CD4-positive, alpha-beta T cell (primary cell): ENCODE results near the gene HEPACAM. TPM values are rescaled to one million over a fixed set of nuclear protein-coding genes. Genes with fewer than 3 reads are reported as not detected.

Source experiments
- ATAC-seq: fragments of 200-7000 bp; cut with Tn5 transposase; one replicate; pipeline ENCODE4 v1.10.0; 2022; ENCODE audit warnings: mild to moderate bottlenecking; ENCODE audit not compliant: poor library complexity
- CTCF ChIA-PET: fragments of 350-600 bp; sonication (Branson Sonifier 250); formaldehyde crosslinking; loops from one replicate; lab custom pipeline; 2021; ENCODE audit warnings: antibody characterized with exemption, inconsistent platforms; lab: Charles Lee
- POLR2A ChIA-PET: fragments of 350-600 bp; sonication (Branson Sonifier 250); formaldehyde crosslinking; loops from one replicate; lab custom pipeline; 2021; ENCODE audit warnings: antibody characterized with exemption, inconsistent platforms; lab: Charles Lee
- DNase-seq, 14 experiments: peaks; one replicate each; pipeline ENCODE4 v3.0.0-alpha.2; 2013 to 2020; ENCODE audit warnings: mixed read lengths in 2 of 14
- H3K27ac ChIP-seq, 2 donors: one replicate each; pipeline versions ENCODE4 v1.5.1 to v1.7.0; 2013; ENCODE audit warnings: low read length in 2 of 2, low read depth in 1 of 2, mild to moderate bottlenecking in 1 of 2
- H3K27me3 ChIP-seq, 2 experiments: 1 replicate in 1 of 2; 2 replicates in 1 of 2; pipeline versions ENCODE4 v1.6.1 to v1.7.0; 2013; ENCODE audit warnings: low read length in 2 of 2, control low read depth in 1 of 2, mild to moderate bottlenecking in 1 of 2, moderate library complexity in 1 of 2; ENCODE audit not compliant: insufficient read depth in 2 of 2, control insufficient read depth in 1 of 2
- H3K36me3 ChIP-seq: one replicate; pipeline ENCODE4 v1.6.1; 2013; ENCODE audit warnings: low read length, control low read depth; ENCODE audit not compliant: insufficient read depth
- H3K4me1 ChIP-seq: one replicate; pipeline ENCODE4 v1.6.1; 2013; ENCODE audit warnings: low read length, control low read depth; ENCODE audit not compliant: insufficient read depth
- H3K4me3 ChIP-seq: one replicate; pipeline ENCODE4 v1.5.1; 2013; ENCODE audit warnings: mild to moderate bottlenecking, low read length, moderate library complexity
- H3K9me3 ChIP-seq, 2 experiments: 1 replicate in 1 of 2; 2 replicates in 1 of 2; pipeline versions ENCODE4 v1.6.1 to v1.7.0; 2013; ENCODE audit warnings: low read length in 2 of 2, mild to moderate bottlenecking in 2 of 2, control low read depth in 1 of 2, moderate library complexity in 1 of 2; ENCODE audit not compliant: control insufficient read depth in 1 of 2, insufficient read depth in 1 of 2
- H3K27ac Mint-ChIP-seq: one replicate; pipeline ENCODE4 v1.8.0; 2020; ENCODE audit warnings: mixed read lengths
- H3K27me3 Mint-ChIP-seq: one replicate; pipeline ENCODE4 v1.8.0; 2021; ENCODE audit warnings: mixed read lengths
- H3K36me3 Mint-ChIP-seq: one replicate; pipeline ENCODE4 v1.8.0; 2021; ENCODE audit warnings: low read depth, mixed read lengths
- H3K4me1 Mint-ChIP-seq: one replicate; pipeline ENCODE4 v1.8.0; 2021; ENCODE audit warnings: low read depth, mixed read lengths
- H3K4me3 Mint-ChIP-seq: one replicate; pipeline ENCODE4 v1.8.0; 2020; ENCODE audit warnings: mild to moderate bottlenecking, mixed read lengths
- H3K9me3 Mint-ChIP-seq: one replicate; pipeline ENCODE4 v1.8.0; 2020; ENCODE audit warnings: mixed read lengths
- CTCF ChIP-seq: fragments of 200-600 bp; IDR thresholded peaks from one replicate; pipeline ENCODE4 v1.8.0; 2022; ENCODE audit warnings: antibody characterized with exemption, mild to moderate bottlenecking
- intact Hi-C, 2 experiments: fragments of 100-400 bp; cut with DNase I in 1 of 2; cut with micrococcal nuclease in 1 of 2; formaldehyde crosslinking; loops; one replicate each; pipeline versions ENCODE4 v1.15.1 to v1.9.0; 2023 to 2025; cut with DNase I, micrococcal nuclease
- total RNA-seq, 174 experiments: library from RNA in 2 of 174; stranded (reverse) in 2 of 174; gene quantifications; one replicate each; pipeline ENCODE4 v1.2.3 and lab custom pipeline; 2021 to 2026

Gene HEPACAM
- total RNA-seq, 2 experiments from 2014 or later = not detected

- ATAC-seq = peak; percentile 55
Measured at GRCh38 chr11:124943741-124944140, 7.9 kb upstream of the HEPACAM start.

DNA sequence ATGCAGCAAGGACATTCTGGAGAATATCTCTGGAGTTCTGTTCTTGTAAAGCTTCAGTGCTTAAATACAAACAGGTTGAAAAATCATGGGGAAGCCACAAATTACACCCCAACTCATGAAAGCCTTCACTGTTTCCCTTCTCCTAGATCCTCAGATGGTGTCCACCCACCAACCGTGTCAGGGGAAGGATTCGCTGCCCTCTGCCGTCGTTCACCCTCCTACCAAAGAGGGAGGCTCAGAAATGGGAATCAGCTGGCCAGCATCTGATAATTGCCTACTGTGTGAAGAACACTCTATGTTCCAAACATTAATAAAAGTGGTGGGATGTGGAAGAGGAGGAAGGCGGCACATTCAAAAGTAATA is 7.4 kb upstream of the HEPACAM start:
- Mint-ChIP-seq H3K9me3 (no peaks in the 10 kb centered on the region), H3K27me3 (no peaks in the 10 kb centered on the region), H3K27ac (peak overlapping the region; percentile 25), H3K4me1 (peaks cover 24% of the 10 kb centered on the region), H3K4me3 (no peak overlapping the region), H3K36me3 (no peaks in the 10 kb centered on the region)
- no peak overlapping the region for H3K4me3 ChIP-seq
- CTCF ChIA-PET = no interaction called here
- H3K36me3 ChIP-seq = no peaks in the 10 kb centered on the region
- intact Hi-C loops = loop anchor here in 1 of 2 experiments (5.0 kb wide), 1 partner anchor 61 kb away; no protein-coding TSS in a partner anchor
- H3K9me3 ChIP-seq = no peaks in the 10 kb centered on the region
- no peak for ATAC-seq
- H3K27ac ChIP-seq = no peak overlapping the region
- no peak for TF ChIP-seq CTCF
- H3K4me1 ChIP-seq = peaks cover 9% of the 10 kb centered on the region
- H3K27me3 ChIP-seq = no peaks in the 10 kb centered on the region
- DNase-seq = no peak
- POLR2A ChIA-PET = interaction anchor here (1.7 kb wide), 1 partner anchor 10 kb away, joined by 8 read pairs; the partner anchor contains the start of gene CCDC15

More at GRCh38 chr11:124943741-124944140, 7.9 kb upstream of the HEPACAM start:
- Mint-ChIP-seq H3K9me3 (no peaks in the 10 kb centered on the region), H3K27ac (peak overlapping the region; percentile 25), H3K27me3 (no peaks in the 10 kb centered on the region), H3K4me3 (no peak overlapping the region), H3K4me1 (peaks cover 29% of the 10 kb centered on the region), H3K36me3 (no peaks in the 10 kb centered on the region)
- H3K4me1 ChIP-seq = peaks cover 9% of the 10 kb centered on the region
- POLR2A ChIA-PET = interaction anchor here (1.7 kb wide), 1 partner anchor 10 kb away, joined by 8 read pairs; the partner anchor contains the start of gene CCDC15
- no peak overlapping the region for H3K4me3 ChIP-seq
- TF ChIP-seq CTCF = no peak
- H3K9me3 ChIP-seq = no peaks in the 10 kb centered on the region
- no peak overlapping the region for H3K27ac ChIP-seq
- intact Hi-C loops = loop anchor here in 1 of 2 experiments (5.0 kb wide), 1 partner anchor 61 kb away; no protein-coding TSS in a partner anchor
- no peak for DNase-seq
- CTCF ChIA-PET = interaction anchor here (1.0 kb wide), 1 partner anchor 67 kb away, joined by 4 read pairs; no protein-coding TSS in a partner anchor
- H3K36me3 ChIP-seq = no peaks in the 10 kb centered on the region
- H3K27me3 ChIP-seq = no peaks in the 10 kb centered on the region

- Mint-ChIP-seq H3K27me3 (no peaks in the 10 kb centered on the region), H3K9me3 (no peaks in the 10 kb centered on the region)
- H3K27me3 ChIP-seq = no peaks in the 10 kb centered on the region
Measured at GRCh38 chr11:124942466-124943253, 6.8 kb upstream of the HEPACAM start.

More at GRCh38 chr11:124942466-124943253, 6.8 kb upstream of the HEPACAM start:
- Histone ChIP-seq H3K27ac (no peak overlapping the region), H3K9me3 (no peaks in the 10 kb centered on the region), H3K36me3 (no peaks in the 10 kb centered on the region), H3K4me3 (no peak overlapping the region), H3K4me1 (peaks cover 9% of the 10 kb centered on the region)
- DNase-seq = no peak
- H3K27ac Mint-ChIP-seq = no peak overlapping the region
- ChIA-PET CTCF (no interaction called here), POLR2A (interaction anchor here (1.7 to 1.9 kb wide), 2 partner anchors 11 kb away, joined by 8 read pairs; partner anchors contain the start of gene CCDC15)
- no peaks in the 10 kb centered on the region for H3K36me3 Mint-ChIP-seq
- ATAC-seq = no peak
- H3K4me3 Mint-ChIP-seq = no peak overlapping the region
- no peak for TF ChIP-seq CTCF
- intact Hi-C loops = loop anchor here in 1 of 2 experiments (5.0 kb wide), 1 partner anchor 60 kb away; no protein-coding TSS in a partner anchor
- H3K4me1 Mint-ChIP-seq = peaks cover 23% of the 10 kb centered on the region
